KOPT-K1 (cell line): Measurements from ENCODE around the gene TBX4.
"Not testable (repeated sequence)": the region's sequence is repeated elsewhere in the genome, so short reads cannot be mapped to it uniquely, and the experiment has no call there.

Experiments used
- H3K27ac ChIP-seq: fragments of 200-600 bp; sonication (generic); 2 replicates; pipeline ENCODE4 v1.5.1; 2016; ENCODE audit warnings: antibody characterized with exemption, mild to moderate bottlenecking, low read depth, low read length; ENCODE audit not compliant: poor library complexity, severe bottlenecking
- H3K36me3 ChIP-seq: fragments of 200-600 bp; sonication (generic); 2 replicates; pipeline ENCODE4 v1.5.1; 2017; ENCODE audit warnings: antibody characterized with exemption, mild to moderate bottlenecking, low read length, moderate library complexity; ENCODE audit not compliant: insufficient read depth
- H3K9me3 ChIP-seq: fragments of 200-600 bp; sonication (generic); 2 replicates; pipeline ENCODE4 v1.5.1; 2017; ENCODE audit warnings: antibody characterized with exemption, low read length, mild to moderate bottlenecking; ENCODE audit not compliant: insufficient read depth, poor library complexity, severe bottlenecking

The TBX4 gene

GRCh38 chr17:61511480-61512182 lies 59.4 kb downstream of the TBX4 start:
- Histone ChIP-seq H3K9me3 (no peaks in the 10 kb centered on the region), H3K36me3 (no peaks in the 10 kb centered on the region), H3K27ac (no peak overlapping the region)

- Histone ChIP-seq H3K36me3 (no peaks in the 10 kb centered on the region), H3K27ac (no peak overlapping the region), H3K9me3 (no peaks in the 10 kb centered on the region)
Observed at GRCh38 chr17:61514491-61514890, 62.3 kb downstream of the TBX4 start.

- H3K36me3 ChIP-seq, result no peaks in the 10 kb centered on the region
- no peaks in the 10 kb centered on the region for H3K9me3 ChIP-seq
- H3K27ac ChIP-seq, result no peak overlapping the region
Observed at GRCh38 chr17:61517265-61517664, 65.0 kb downstream of the TBX4 start.

GRCh38 chr17:61517843-61518606 lies 65.8 kb downstream of the TBX4 start:
- Histone ChIP-seq H3K27ac (no peak overlapping the region), H3K36me3 (no peaks in the 10 kb centered on the region), H3K9me3 (no peaks in the 10 kb centered on the region)

GRCh38 chr17:61519139-61519538 lies 66.9 kb downstream of the TBX4 start:
- Histone ChIP-seq H3K36me3 (no peaks in the 10 kb centered on the region), H3K9me3 (no peaks in the 10 kb centered on the region), H3K27ac (no peak overlapping the region)

GRCh38 chr17:61519754-61520440 lies 67.7 kb downstream of the TBX4 start:
- H3K27ac ChIP-seq, result no peak overlapping the region
- no peaks in the 10 kb centered on the region for H3K36me3 ChIP-seq
- no peaks in the 10 kb centered on the region for H3K9me3 ChIP-seq

- Histone ChIP-seq H3K36me3 (no peaks in the 10 kb centered on the region), H3K9me3 (no peaks in the 10 kb centered on the region), H3K27ac (no peak overlapping the region)
Observed at GRCh38 chr17:61520897-61521296, 68.7 kb downstream of the TBX4 start.

- H3K27ac ChIP-seq, result no peak overlapping the region
- H3K9me3 ChIP-seq, result no peaks in the 10 kb centered on the region
- no peaks in the 10 kb centered on the region for H3K36me3 ChIP-seq
Observed at GRCh38 chr17:61522088-61522487, 69.9 kb downstream of the TBX4 start.

- H3K9me3 ChIP-seq, result no peaks in the 10 kb centered on the region
- H3K36me3 ChIP-seq, result no peaks in the 10 kb centered on the region
- H3K27ac ChIP-seq, result no peak overlapping the region
Observed at GRCh38 chr17:61524319-61524718, 72.1 kb downstream of the TBX4 start.

- not testable (repeated sequence) for H3K27ac ChIP-seq, H3K36me3 ChIP-seq, H3K9me3 ChIP-seq
Observed at GRCh38 chr17:61527441-61527840, 75.2 kb downstream of the TBX4 start.

- H3K27ac ChIP-seq, result no peak overlapping the region
- H3K36me3 ChIP-seq, result no peaks in the 10 kb centered on the region
- H3K9me3 ChIP-seq, result no peaks in the 10 kb centered on the region
Observed at GRCh38 chr17:61528171-61528570, 75.9 kb downstream of the TBX4 start.

GRCh38 chr17:61531223-61531622 lies 79.0 kb downstream of the TBX4 start:
- Histone ChIP-seq H3K9me3 (no peaks in the 10 kb centered on the region), H3K27ac (no peak overlapping the region), H3K36me3 (no peaks in the 10 kb centered on the region)

- H3K36me3 ChIP-seq, result no peaks in the 10 kb centered on the region
- no peak overlapping the region for H3K27ac ChIP-seq
- H3K9me3 ChIP-seq, result no peaks in the 10 kb centered on the region
Observed at GRCh38 chr17:61532826-61533225, 80.6 kb downstream of the TBX4 start.

- no peaks in the 10 kb centered on the region for H3K9me3 ChIP-seq
- H3K27ac ChIP-seq, result no peak overlapping the region
Observed at GRCh38 chr17:61533797-61534196, 81.6 kb downstream of the TBX4 start.

GRCh38 chr17:61534414-61534813 lies 82.2 kb downstream of the TBX4 start:
- Histone ChIP-seq H3K27ac (no peak overlapping the region), H3K36me3 (no peaks in the 10 kb centered on the region), H3K9me3 (no peaks in the 10 kb centered on the region)

More at GRCh38 chr17:61533797-61534196, 81.6 kb downstream of the TBX4 start:
- no peaks in the 10 kb centered on the region for H3K36me3 ChIP-seq
